Lung (tissue), 12 donors: Measurements from ENCODE around the gene LBP. TPM values are rescaled to one million over a fixed set of nuclear protein-coding genes. Genes with fewer than 3 reads are reported as not detected.

Experiments used
- ATAC-seq: fragments of 200-7000 bp; cut with Tn5 transposase; one replicate; pipeline ENCODE4 v1.9.1; 2020; ENCODE audit warnings: moderate number of reproducible peaks; ENCODE audit not compliant: insufficient read depth, low FRiP score
- DNase-seq, 3 donors: peaks; one replicate each; pipeline ENCODE4 v3.0.0-alpha.2; 2013 to 2017
- H3K27ac ChIP-seq, 2 donors: one replicate each; pipeline ENCODE4 v1.5.1; 2013; ENCODE audit warnings: mild to moderate bottlenecking in 2 of 2, moderate library complexity in 2 of 2, control low read depth in 1 of 2, inconsistent platforms in 1 of 2, low read depth in 1 of 2, low read length in 1 of 2
- H3K27me3 ChIP-seq, 3 donors: one replicate each; pipeline ENCODE4 v1.5.1; 2013; ENCODE audit warnings: low read length in 2 of 3; ENCODE audit not compliant: control insufficient read depth in 3 of 3, insufficient read depth in 3 of 3
- H3K36me3 ChIP-seq, 4 donors: one replicate each; pipeline ENCODE4 v1.5.1; 2013; ENCODE audit warnings: low read length in 4 of 4, mild to moderate bottlenecking in 1 of 4, moderate library complexity in 1 of 4; ENCODE audit not compliant: control insufficient read depth in 4 of 4, insufficient read depth in 4 of 4
- H3K4me1 ChIP-seq, 5 donors: one replicate each; pipeline ENCODE4 v1.5.1; 2013; ENCODE audit warnings: low read length in 5 of 5, mild to moderate bottlenecking in 2 of 5, moderate library complexity in 1 of 5; ENCODE audit not compliant: control insufficient read depth in 5 of 5, insufficient read depth in 5 of 5
- H3K4me3 ChIP-seq: one replicate; pipeline ENCODE4 v1.5.1; 2013; ENCODE audit warnings: mild to moderate bottlenecking, control low read depth, moderate library complexity
- H3K9ac ChIP-seq, 2 donors: one replicate each; pipeline ENCODE4 v1.5.1; 2013; ENCODE audit warnings: low read length in 2 of 2, control low read depth in 1 of 2; ENCODE audit not compliant: insufficient read depth in 1 of 2
- H3K9me3 ChIP-seq, 4 donors: one replicate each; pipeline ENCODE4 v1.5.1; 2013; ENCODE audit warnings: low read length in 3 of 4, mild to moderate bottlenecking in 1 of 4, moderate library complexity in 1 of 4; ENCODE audit not compliant: control insufficient read depth in 4 of 4, insufficient read depth in 3 of 4
- WGBS, 2 donors: extraction: QIAGEN DNeasy Blood & Tissue Kit; methylation state at CpG; one replicate each; pipeline ENCODE4 v1.1.7; 2013; 5-methylcytosine and 5-hydroxymethylcytosine counted together
- polyA plus RNA-seq, 2 donors: library from polyadenylated mRNA; stranded (reverse); fragments of 200-250 nt; gene quantifications; one replicate each; pipeline ENCODE4 v1.2.1, GENCODE V29; 2013
- total RNA-seq, 2 donors: library from RNA; depleted of rRNA in 1 of 2; stranded (reverse); fragments of >200 nt in 1 of 2; gene quantifications; one replicate each; pipeline ENCODE4 v1.2.1, GENCODE V29; 2014 to 2021
- TF ChIP-seq, protein P1 (sequence below): IDR thresholded peaks from 2 replicates; pipeline ENCODE4 v1.5.1; 2012; ENCODE audit warnings: mild to moderate bottlenecking; ENCODE audit errors: control extremely low read depth, extremely low read depth
- donor health status: control.
- donor health status: control.
- donor health status: Bipolar disorder and iron deficiency.
- donor health status: healthy.
- donor health status: DM: yes; HTN: yes; CAD: no.

LBP gene
- total and polyA plus RNA-seq, 4 donors: 0.30 to 4.8 (median 0.98) TPM; not detected in 1

DNA sequence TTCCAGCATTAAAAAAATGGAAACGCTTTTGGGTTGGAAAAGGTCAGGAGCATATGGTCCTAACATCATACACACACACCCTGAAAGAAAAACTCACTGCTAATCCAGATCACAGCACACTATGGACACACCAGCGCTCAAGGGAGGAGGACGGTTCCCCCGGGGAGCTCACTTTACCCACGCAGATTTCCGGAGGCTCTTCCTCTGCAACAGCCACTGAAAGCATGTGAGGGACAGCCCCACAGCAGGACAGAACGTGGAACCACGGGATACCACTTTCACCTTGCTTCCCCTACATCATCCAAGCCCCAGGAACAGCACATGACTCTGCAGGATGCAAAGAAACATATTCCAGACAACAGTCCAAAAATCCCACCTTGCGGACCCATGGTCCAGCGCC lies 75.6 kb downstream of the LBP start:
- Histone ChIP-seq H3K4me3 (no peak overlapping the region), H3K4me1 (peaks cover 0 to 2% (median 0%) of the 10 kb centered on the region in 5 donors), H3K9ac (no peak overlapping the region), H3K27me3 (no peaks in the 10 kb centered on the region), H3K9me3 (no peaks in the 10 kb centered on the region), H3K27ac (no peak overlapping the region), H3K36me3 (peaks cover 46 to 76% (median 49%) of the 10 kb centered on the region in 4 donors)
- WGBS, 2 donors: 86 to 92% methylated on average over 10 of the region's 10 CpGs
- ATAC-seq: no peak
- no peak for DNase-seq
- TF ChIP-seq, protein P1, sequence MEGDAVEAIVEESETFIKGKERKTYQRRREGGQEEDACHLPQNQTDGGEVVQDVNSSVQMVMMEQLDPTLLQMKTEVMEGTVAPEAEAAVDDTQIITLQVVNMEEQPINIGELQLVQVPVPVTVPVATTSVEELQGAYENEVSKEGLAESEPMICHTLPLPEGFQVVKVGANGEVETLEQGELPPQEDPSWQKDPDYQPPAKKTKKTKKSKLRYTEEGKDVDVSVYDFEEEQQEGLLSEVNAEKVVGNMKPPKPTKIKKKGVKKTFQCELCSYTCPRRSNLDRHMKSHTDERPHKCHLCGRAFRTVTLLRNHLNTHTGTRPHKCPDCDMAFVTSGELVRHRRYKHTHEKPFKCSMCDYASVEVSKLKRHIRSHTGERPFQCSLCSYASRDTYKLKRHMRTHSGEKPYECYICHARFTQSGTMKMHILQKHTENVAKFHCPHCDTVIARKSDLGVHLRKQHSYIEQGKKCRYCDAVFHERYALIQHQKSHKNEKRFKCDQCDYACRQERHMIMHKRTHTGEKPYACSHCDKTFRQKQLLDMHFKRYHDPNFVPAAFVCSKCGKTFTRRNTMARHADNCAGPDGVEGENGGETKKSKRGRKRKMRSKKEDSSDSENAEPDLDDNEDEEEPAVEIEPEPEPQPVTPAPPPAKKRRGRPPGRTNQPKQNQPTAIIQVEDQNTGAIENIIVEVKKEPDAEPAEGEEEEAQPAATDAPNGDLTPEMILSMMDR: no peak

DNA sequence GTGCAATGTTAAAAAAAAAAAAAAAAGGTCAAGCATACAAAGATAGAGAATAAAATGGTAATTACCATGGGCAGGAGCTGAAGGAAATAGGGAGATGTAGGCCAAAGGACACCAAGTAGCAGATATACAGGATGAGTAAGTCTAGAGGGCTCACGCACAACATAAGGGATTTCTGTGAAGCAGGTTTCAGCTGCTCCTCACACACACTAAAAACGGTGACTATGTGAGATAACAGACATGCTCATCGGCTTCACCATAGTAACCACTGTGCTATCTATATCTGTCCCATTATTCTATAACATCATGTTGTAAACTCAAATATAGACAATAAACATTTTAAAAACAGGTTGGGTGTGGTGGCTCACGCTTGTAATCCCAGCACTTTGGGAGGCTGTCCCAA lies 77.3 kb downstream of the LBP start:
- WGBS, 2 donors: 92 to 94% methylated on average over 4 of the region's 4 CpGs
- H3K4me3 ChIP-seq: no peak overlapping the region
- peaks cover 0 to 2% (median 0%) of the 10 kb centered on the region in 5 donors for H3K4me1 ChIP-seq
- H3K36me3 ChIP-seq: peaks cover 45 to 89% (median 53%) of the 10 kb centered on the region in 4 donors
- TF ChIP-seq, protein P1: no peak
- no peaks in the 10 kb centered on the region for H3K9me3 ChIP-seq
- H3K9ac ChIP-seq: no peak overlapping the region
- no peak for ATAC-seq
- H3K27me3 ChIP-seq: no peaks in the 10 kb centered on the region
- no peak overlapping the region for H3K27ac ChIP-seq
- no peak for DNase-seq

DNA sequence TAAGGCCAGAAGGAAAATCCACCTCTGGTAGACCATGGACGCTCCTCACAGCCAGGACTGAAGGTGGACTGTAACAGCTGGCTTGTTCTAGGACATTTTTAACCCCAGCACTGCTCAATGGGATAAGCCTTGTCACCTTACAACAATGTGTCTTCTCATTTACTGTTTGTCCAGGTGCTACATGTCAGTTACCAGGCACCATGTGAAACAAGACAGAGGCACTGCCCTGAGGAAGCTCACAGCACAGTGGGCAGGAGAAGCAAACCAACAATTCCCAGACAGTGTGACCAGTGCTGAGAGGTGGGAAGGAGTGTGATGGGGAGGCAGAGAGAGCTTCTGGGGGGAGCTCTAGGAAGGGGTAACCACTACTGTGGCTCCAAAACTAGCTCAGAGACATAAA lies 78.1 kb downstream of the LBP start:
- WGBS, 2 donors: 90 to 93% methylated on average over 1 of the region's 1 CpG
- no peaks in the 10 kb centered on the region for H3K9me3 ChIP-seq
- no peak overlapping the region for H3K9ac ChIP-seq
- H3K4me1 ChIP-seq: no peaks in the 10 kb centered on the region
- H3K27ac ChIP-seq: no peak overlapping the region
- no peaks in the 10 kb centered on the region for H3K27me3 ChIP-seq
- TF ChIP-seq, protein P1: no peak
- H3K4me3 ChIP-seq: no peak overlapping the region
- peaks cover 48 to 89% (median 58%) of the 10 kb centered on the region in 4 donors for H3K36me3 ChIP-seq
- DNase-seq: no peak
- ATAC-seq: no peak
